ENCODE results near the gene TACC2.

TACC2 gene

DNA sequence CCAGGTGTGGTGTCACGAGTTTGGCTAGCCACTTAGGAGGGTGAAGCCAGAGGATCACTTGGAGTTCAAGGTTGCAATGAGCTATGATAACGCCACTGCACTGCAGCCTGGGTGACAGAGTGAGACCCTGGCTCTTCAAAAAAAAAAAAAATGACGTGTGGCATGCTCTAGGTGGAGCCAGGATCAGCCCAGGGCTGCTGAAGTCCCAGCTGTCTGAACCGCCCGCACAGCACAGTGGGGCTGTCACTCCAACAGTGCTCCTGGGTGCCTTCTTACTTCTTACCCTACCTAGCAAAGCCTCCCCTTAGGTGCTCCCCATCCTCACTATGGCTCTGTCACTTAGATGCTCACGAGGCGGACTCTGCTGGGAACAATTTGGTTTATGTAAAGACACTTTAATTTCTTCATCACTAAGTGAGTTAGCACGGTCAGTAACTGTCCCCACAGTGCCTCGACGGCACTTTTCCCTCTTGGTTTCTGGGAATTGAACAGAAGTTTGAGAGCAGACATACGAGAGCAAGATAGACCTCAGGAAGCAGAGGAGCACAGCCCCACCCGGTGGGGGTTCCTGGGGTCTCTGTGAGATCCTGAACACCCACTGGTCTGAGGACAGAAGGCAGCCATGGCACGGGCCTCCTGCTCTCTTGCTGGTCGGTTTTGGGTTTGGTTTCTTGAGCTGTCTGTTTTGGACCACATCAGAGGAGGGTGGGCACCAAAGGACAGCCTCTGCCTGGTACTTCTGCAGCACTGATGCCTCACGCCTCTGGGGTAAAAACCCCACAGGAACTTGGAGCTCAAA lies 215.9 kb downstream of the TACC2 start:
- no peak overlapping the region for H2AFZ ChIP-seq (ENCODE audit: low read length)
- no peaks in the 10 kb centered on the region for H3K79me2 ChIP-seq (ENCODE audit: insufficient read depth, low read length)
- 0 out of 2 replicates have a peak, but pooled peaks cover 8% of the 10 kb centered on the region for H3K27me3 ChIP-seq (ENCODE audit: insufficient read depth, low read length)
- no peak overlapping the region for H3K4me2 ChIP-seq (ENCODE audit: low read length)
- no peak overlapping the region for H3K4me3 ChIP-seq (ENCODE audit: low read depth, low read length, poor library complexity, severe bottlenecking)
- no peaks in the 10 kb centered on the region for H3K9me3 ChIP-seq (ENCODE audit: low read length)
- H3K9ac ChIP-seq (ENCODE audit: low read length), result no peak overlapping the region
- H3K4me1 ChIP-seq (ENCODE audit: insufficient read depth, low read length, severe bottlenecking), result no peaks in the 10 kb centered on the region
- TF ChIP-seq, protein P1, sequence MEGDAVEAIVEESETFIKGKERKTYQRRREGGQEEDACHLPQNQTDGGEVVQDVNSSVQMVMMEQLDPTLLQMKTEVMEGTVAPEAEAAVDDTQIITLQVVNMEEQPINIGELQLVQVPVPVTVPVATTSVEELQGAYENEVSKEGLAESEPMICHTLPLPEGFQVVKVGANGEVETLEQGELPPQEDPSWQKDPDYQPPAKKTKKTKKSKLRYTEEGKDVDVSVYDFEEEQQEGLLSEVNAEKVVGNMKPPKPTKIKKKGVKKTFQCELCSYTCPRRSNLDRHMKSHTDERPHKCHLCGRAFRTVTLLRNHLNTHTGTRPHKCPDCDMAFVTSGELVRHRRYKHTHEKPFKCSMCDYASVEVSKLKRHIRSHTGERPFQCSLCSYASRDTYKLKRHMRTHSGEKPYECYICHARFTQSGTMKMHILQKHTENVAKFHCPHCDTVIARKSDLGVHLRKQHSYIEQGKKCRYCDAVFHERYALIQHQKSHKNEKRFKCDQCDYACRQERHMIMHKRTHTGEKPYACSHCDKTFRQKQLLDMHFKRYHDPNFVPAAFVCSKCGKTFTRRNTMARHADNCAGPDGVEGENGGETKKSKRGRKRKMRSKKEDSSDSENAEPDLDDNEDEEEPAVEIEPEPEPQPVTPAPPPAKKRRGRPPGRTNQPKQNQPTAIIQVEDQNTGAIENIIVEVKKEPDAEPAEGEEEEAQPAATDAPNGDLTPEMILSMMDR (IDR thresholded peaks at IDR 0.05; ENCODE audit: low read length), result no peak
- TF ChIP-seq EZH2 (IDR thresholded peaks at IDR 0.05; ENCODE audit: borderline replicate concordance, low read length), result no peak
- H4K20me1 ChIP-seq (ENCODE audit: insufficient read depth, low read length), result no peaks in the 10 kb centered on the region
- no peak overlapping the region for H3K27ac ChIP-seq (ENCODE audit: low read depth, low read length, poor library complexity, severe bottlenecking)
- no peaks in the 10 kb centered on the region for H3K9me2 ChIP-seq (ENCODE audit: low read depth, low read length)
- no peaks in the 10 kb centered on the region for H3K36me3 ChIP-seq (ENCODE audit: insufficient read depth, low read length)
- H3F3A ChIP-seq (ENCODE audit: insufficient read depth, low read length), result no peaks in the 10 kb centered on the region

DNA sequence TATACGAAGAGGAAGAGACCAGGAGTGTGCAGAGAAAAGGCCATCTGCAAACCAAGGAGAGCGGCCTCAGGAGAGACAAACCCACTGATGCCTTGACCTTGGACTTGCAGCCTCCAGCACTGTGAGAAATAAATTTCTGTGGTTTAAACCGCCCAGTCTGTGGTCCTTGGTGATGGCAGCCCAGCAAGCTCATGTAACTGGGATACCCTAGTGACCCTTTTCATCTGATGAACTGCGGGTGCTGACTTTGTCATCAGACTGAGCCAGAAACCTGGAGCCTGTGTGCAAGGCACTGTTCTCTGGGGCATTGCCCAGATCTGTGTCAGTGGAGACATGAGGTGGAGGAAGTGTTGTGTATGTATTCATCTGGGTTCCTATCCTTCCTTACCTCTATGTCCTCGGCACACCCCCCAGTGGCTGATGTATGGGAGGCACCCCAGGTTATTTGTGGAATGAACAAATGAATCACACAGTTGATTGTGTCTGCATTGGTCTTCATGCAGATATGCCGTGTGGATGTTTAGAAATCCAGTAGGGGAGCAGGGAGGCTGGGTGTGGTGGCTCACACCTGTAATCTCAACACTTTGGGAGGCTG lies 217.6 kb downstream of the TACC2 start:
- no peaks in the 10 kb centered on the region for H4K20me1 ChIP-seq (ENCODE audit: insufficient read depth, low read length)
- H3K27me3 ChIP-seq (ENCODE audit: insufficient read depth, low read length), result 0 out of 2 replicates have a peak, but pooled peaks cover 8% of the 10 kb centered on the region
- no peak overlapping the region for H2AFZ ChIP-seq (ENCODE audit: low read length)
- no peaks in the 10 kb centered on the region for H3K79me2 ChIP-seq (ENCODE audit: insufficient read depth, low read length)
- H3K9ac ChIP-seq (ENCODE audit: low read length), result no peak overlapping the region
- no peak overlapping the region for H3K4me2 ChIP-seq (ENCODE audit: low read length)
- H3F3A ChIP-seq (ENCODE audit: insufficient read depth, low read length), result no peaks in the 10 kb centered on the region
- H3K9me3 ChIP-seq (ENCODE audit: low read length), result no peaks in the 10 kb centered on the region
- no peaks in the 10 kb centered on the region for H3K36me3 ChIP-seq (ENCODE audit: insufficient read depth, low read length)
- H3K27ac ChIP-seq (ENCODE audit: low read depth, low read length, poor library complexity, severe bottlenecking), result no peak overlapping the region
- no peak overlapping the region for H3K4me3 ChIP-seq (ENCODE audit: low read depth, low read length, poor library complexity, severe bottlenecking)
- no peaks in the 10 kb centered on the region for H3K9me2 ChIP-seq (ENCODE audit: low read depth, low read length)
- TF ChIP-seq, protein P1 (IDR thresholded peaks at IDR 0.05; ENCODE audit: low read length), result no peak
- no peak for TF ChIP-seq EZH2 (IDR thresholded peaks at IDR 0.05; ENCODE audit: borderline replicate concordance, low read length)
- no peaks in the 10 kb centered on the region for H3K4me1 ChIP-seq (ENCODE audit: insufficient read depth, low read length, severe bottlenecking)

DNA sequence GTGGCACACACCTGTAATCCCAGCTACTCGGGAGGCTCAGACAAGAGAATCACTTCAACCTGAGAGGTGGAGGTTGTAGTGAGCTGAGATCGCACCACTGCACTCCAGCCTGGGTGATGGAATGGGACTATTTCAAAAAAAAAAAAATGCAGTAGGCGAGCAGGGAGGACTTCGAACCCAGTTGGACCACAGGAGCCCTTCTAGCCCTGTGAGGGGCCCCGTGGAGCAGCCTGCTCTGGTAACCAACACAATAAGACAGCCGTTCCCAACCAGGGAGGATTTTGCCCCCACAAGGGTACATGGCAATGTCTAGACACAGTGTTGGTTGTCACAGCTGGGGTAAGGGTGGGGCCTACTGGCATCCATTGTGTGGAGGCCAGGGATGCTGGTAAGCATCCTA lies 218.2 kb downstream of the TACC2 start:
- Histone ChIP-seq H3K4me2 (ENCODE audit: low read length) (no peak overlapping the region), H3K79me2 (ENCODE audit: insufficient read depth, low read length) (no peaks in the 10 kb centered on the region), H3K27ac (ENCODE audit: low read depth, low read length, poor library complexity, severe bottlenecking) (no peak overlapping the region), H3K4me1 (ENCODE audit: insufficient read depth, low read length, severe bottlenecking) (no peaks in the 10 kb centered on the region), H2AFZ (ENCODE audit: low read length) (no peak overlapping the region), H3F3A (ENCODE audit: insufficient read depth, low read length) (no peaks in the 10 kb centered on the region), H3K9me3 (ENCODE audit: low read length) (no peaks in the 10 kb centered on the region), H3K36me3 (ENCODE audit: insufficient read depth, low read length) (no peaks in the 10 kb centered on the region), H3K27me3 (ENCODE audit: insufficient read depth, low read length) (0 out of 2 replicates have a peak, but pooled peaks cover 8% of the 10 kb centered on the region), H3K9ac (ENCODE audit: low read length) (no peak overlapping the region), H3K4me3 (ENCODE audit: low read depth, low read length, poor library complexity, severe bottlenecking) (no peak overlapping the region), H3K9me2 (ENCODE audit: low read depth, low read length) (no peaks in the 10 kb centered on the region), H4K20me1 (ENCODE audit: insufficient read depth, low read length) (no peaks in the 10 kb centered on the region)
- no peak for TF ChIP-seq EZH2 (IDR thresholded peaks at IDR 0.05; ENCODE audit: borderline replicate concordance, low read length)
- TF ChIP-seq, protein P1 (IDR thresholded peaks at IDR 0.05; ENCODE audit: low read length), result no peak
